GM10266 (cell line): ENCODE measurements around the gene RBM4B.

ENCODE experiments used
- DNase-seq: peaks from one replicate; pipeline ENCODE4 v3.0.0; 2012; ENCODE audit errors: extremely low spot score
- CTCF ChIP-seq: IDR thresholded peaks from 2 replicates; pipeline ENCODE4 v1.5.1; 2012; ENCODE audit warnings: mild to moderate bottlenecking, low read depth; ENCODE audit not compliant: control insufficient read depth, insufficient read depth; ENCODE audit errors: missing control alignments

The RBM4B gene

DNA sequence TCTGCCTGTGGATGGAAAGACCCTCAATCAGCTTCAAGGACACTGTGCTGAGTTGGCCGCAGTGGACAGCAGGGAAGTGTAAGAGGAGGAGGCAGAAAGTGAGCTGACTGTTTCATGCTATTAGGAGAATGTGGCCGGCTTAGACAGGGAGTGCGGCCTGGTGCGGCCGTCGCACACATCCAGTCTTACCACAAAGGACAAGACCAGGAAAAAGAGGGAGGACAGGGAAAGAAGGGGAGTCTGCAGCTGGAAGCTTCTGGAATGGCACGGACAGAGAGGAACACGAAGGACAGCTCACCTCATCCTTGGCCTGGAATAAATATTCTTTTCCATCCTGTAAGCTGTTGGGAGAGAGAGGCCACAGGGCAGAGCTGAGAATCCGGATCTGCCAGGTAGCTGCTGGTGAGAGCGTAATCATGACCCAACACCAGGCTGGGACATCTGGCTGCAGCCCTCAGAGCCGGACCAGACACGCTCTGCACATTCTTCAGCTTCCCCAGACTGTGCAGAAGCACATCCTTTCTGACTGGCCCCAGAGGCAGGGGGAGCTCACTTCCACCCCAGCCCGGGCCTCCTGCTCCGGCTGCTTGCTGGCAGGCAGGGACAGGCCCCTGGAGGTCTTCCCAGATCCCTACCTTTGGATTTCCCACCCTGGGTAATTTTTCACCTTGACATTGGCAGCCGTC lies 8.6 kb upstream of the RBM4B start:
- TF ChIP-seq CTCF = no peak

DNA sequence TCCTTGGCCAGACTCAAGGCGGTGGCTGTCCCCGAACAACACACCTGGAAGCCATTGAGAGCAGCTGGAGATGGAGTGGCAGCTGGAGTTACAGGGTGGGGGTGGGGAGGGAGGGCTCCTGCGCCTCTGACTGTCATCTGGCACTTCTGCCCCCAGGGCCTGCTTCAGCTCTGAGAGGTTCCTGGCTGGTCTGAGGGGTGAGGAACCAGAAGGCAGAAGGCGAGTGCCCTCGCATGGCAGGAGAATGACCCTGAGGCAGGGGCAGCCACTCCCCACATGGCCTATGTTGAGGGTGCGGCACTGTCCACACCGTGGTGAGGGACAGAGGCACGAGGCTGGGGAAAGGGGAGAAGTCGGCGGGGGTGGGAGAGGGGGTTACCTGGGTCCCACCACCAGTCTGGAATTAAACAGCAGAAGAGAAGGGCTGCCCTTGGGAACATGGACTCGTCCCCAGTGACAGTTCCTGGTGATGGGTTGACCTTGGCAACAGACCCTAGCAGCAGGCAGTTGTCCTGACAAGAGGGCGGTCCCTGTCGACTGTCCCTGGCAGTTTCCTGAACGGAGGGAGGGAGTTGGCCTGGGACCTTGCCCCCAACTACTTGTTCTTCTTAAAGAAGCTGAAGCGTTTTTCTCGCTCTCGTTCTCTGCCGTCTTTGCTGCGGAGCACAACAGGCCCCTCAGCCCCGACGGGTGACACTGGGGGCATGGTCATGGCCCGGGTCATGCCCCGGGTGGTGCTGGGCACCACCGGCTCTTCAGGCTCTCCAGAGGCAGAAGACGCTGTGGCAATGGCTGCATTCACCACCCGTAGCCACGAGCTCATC lies 7.8 kb upstream of the RBM4B start:
- DNase-seq = no peak
- no peak for TF ChIP-seq CTCF

More for the DNA sequence above, 8.6 kb upstream of the RBM4B start:
- no peak for DNase-seq

- TF ChIP-seq CTCF = no peak
- DNase-seq = no peak
Observed at GRCh38 chr11:66684635-66685034, 6.9 kb upstream of the RBM4B start.

- no peak for DNase-seq
- no peak for TF ChIP-seq CTCF
Observed at GRCh38 chr11:66683877-66684276, 6.2 kb upstream of the RBM4B start.

- no peak for DNase-seq
- no peak for TF ChIP-seq CTCF
Observed at GRCh38 chr11:66680966-66681645, 3.4 kb upstream of the RBM4B start.

GRCh38 chr11:66676931-66677598 lies 622 bp downstream of the RBM4B start:
- TF ChIP-seq CTCF = no peak

More at GRCh38 chr11:66676931-66677598, 622 bp downstream of the RBM4B start:
- no peak for DNase-seq
